Parathyroid adenoma (tissue), 2 donors: ENCODE data around the gene GPANK1.

Source experiments
- H2AFZ ChIP-seq: fragments of 300-600 bp; sonication (generic); one replicate; pipeline ENCODE4 v1.7.0; 2017; ENCODE audit warnings: antibody characterized with exemption, mild to moderate bottlenecking
- H3K27ac ChIP-seq: fragments of 300-600 bp; sonication (generic); one replicate; pipeline ENCODE4 v1.7.0; 2017
- H3K27me3 ChIP-seq: fragments of 300-600 bp; sonication (generic); one replicate; pipeline ENCODE4 v1.7.0; 2017; ENCODE audit warnings: low read length; ENCODE audit not compliant: control insufficient read depth, insufficient read depth
- H3K36me3 ChIP-seq: fragments of 300-600 bp; sonication (generic); one replicate; pipeline ENCODE4 v1.7.0; 2017; ENCODE audit warnings: low read length; ENCODE audit not compliant: control insufficient read depth, insufficient read depth
- H3K4me1 ChIP-seq: fragments of 300-600 bp; sonication (generic); one replicate; pipeline ENCODE4 v1.7.0; 2017; ENCODE audit warnings: control low read depth
- H3K4me2 ChIP-seq: fragments of 300-600 bp; sonication (generic); one replicate; pipeline ENCODE4 v1.7.0; 2017; ENCODE audit warnings: low read length
- H3K4me3 ChIP-seq: fragments of 300-600 bp; sonication (generic); one replicate; pipeline ENCODE4 v1.7.0; 2017; ENCODE audit warnings: low read depth, low read length
- H3K79me2 ChIP-seq: fragments of 300-600 bp; sonication (generic); one replicate; pipeline ENCODE4 v1.7.0; 2017; ENCODE audit warnings: control low read depth
- H3K9ac ChIP-seq: fragments of 300-600 bp; sonication (generic); one replicate; pipeline ENCODE4 v1.7.0; 2017; ENCODE audit warnings: mild to moderate bottlenecking
- H3K9me3 ChIP-seq: fragments of 300-600 bp; sonication (generic); one replicate; pipeline ENCODE4 v1.7.0; 2017; ENCODE audit warnings: low read length; ENCODE audit not compliant: control insufficient read depth
- TF ChIP-seq, protein P1 (sequence below): fragments of 300-600 bp; sonication (generic); IDR thresholded peaks from one replicate; pipeline ENCODE4 v1.7.0; 2017; ENCODE audit warnings: antibody characterized with exemption, mild to moderate bottlenecking
- donor health status: primary hyperparathyroidism.

GPANK1 gene

GRCh38 chr6:31642798-31643570 is 21.8 kb downstream of the GPANK1 start:
- Histone ChIP-seq H3K36me3 (no peaks in the 10 kb centered on the region), H3K4me1 (no peaks in the 10 kb centered on the region), H2AFZ (no peak overlapping the region), H3K4me3 (no peak overlapping the region), H3K27me3 (no peaks in the 10 kb centered on the region), H3K9ac (no peak overlapping the region), H3K9me3 (no peaks in the 10 kb centered on the region), H3K27ac (no peak overlapping the region), H3K79me2 (no peaks in the 10 kb centered on the region), H3K4me2 (no peak overlapping the region)
- TF ChIP-seq, protein P1, sequence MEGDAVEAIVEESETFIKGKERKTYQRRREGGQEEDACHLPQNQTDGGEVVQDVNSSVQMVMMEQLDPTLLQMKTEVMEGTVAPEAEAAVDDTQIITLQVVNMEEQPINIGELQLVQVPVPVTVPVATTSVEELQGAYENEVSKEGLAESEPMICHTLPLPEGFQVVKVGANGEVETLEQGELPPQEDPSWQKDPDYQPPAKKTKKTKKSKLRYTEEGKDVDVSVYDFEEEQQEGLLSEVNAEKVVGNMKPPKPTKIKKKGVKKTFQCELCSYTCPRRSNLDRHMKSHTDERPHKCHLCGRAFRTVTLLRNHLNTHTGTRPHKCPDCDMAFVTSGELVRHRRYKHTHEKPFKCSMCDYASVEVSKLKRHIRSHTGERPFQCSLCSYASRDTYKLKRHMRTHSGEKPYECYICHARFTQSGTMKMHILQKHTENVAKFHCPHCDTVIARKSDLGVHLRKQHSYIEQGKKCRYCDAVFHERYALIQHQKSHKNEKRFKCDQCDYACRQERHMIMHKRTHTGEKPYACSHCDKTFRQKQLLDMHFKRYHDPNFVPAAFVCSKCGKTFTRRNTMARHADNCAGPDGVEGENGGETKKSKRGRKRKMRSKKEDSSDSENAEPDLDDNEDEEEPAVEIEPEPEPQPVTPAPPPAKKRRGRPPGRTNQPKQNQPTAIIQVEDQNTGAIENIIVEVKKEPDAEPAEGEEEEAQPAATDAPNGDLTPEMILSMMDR = no peak

GRCh38 chr6:31641370-31641769 is 23.4 kb downstream of the GPANK1 start:
- Histone ChIP-seq H3K9me3 (no peaks in the 10 kb centered on the region), H3K9ac (no peak overlapping the region), H3K27me3 (no peaks in the 10 kb centered on the region), H3K36me3 (no peaks in the 10 kb centered on the region), H3K4me1 (no peaks in the 10 kb centered on the region), H3K4me3 (no peak overlapping the region), H3K27ac (no peak overlapping the region), H3K4me2 (no peak overlapping the region), H2AFZ (no peak overlapping the region), H3K79me2 (no peaks in the 10 kb centered on the region)
- TF ChIP-seq, protein P1 = no peak

- TF ChIP-seq, protein P1 = no peak
- Histone ChIP-seq H3K9ac (no peak overlapping the region), H3K27ac (no peak overlapping the region), H3K4me2 (no peak overlapping the region), H3K4me3 (no peak overlapping the region), H3K9me3 (no peaks in the 10 kb centered on the region), H2AFZ (no peak overlapping the region), H3K4me1 (no peaks in the 10 kb centered on the region), H3K27me3 (no peaks in the 10 kb centered on the region), H3K79me2 (no peaks in the 10 kb centered on the region), H3K36me3 (no peaks in the 10 kb centered on the region)
Measured at GRCh38 chr6:31640612-31641011, 24.2 kb downstream of the GPANK1 start.

DNA sequence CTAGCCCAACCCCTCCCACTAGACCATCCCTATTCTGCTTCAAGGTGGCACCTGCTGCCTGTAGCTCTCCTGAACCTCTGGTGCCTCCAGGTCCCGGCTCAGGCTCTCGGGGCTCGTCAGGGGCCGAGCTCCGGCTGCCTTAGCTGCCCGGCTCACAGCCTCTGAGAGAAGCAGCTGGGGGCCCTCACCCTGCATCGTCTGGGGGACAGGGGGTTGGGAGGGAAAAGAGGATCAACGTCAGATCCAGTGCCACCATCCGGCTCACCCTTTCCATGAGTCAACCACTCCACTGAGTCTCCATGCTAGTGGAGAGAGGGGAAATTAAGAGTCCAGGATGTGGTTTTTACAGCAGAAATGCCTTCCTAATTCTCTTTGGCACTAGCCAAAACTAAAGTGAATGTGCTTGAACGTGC is 25.3 kb downstream of the GPANK1 start:
- Histone ChIP-seq H3K4me2 (no peak overlapping the region), H3K9me3 (no peaks in the 10 kb centered on the region), H3K79me2 (no peaks in the 10 kb centered on the region), H3K9ac (no peak overlapping the region), H3K27me3 (no peaks in the 10 kb centered on the region), H3K27ac (no peak overlapping the region), H2AFZ (no peak overlapping the region), H3K4me3 (no peak overlapping the region), H3K4me1 (no peaks in the 10 kb centered on the region), H3K36me3 (no peaks in the 10 kb centered on the region)
- TF ChIP-seq, protein P1 = no peak

DNA sequence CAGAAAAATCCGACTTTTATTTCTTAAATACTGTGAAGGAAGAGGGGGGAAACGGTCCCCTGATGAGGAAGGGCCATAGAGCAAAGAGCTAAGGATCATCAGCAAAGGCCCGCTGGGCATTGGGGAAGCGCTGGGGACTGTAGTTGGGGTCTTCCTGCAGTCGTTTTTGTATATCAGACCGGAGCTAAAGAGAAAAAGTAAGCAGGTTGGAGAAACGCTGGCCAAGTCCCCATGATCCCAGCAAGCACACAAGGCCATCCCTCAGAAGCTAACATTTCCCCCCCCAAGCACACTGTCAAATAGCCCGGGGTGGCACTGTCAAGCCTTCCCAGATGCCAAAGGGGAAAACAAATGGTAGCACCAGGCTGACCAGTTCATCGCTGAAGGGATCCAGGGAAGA is 25.8 kb downstream of the GPANK1 start:
- H3K4me3 ChIP-seq = no peak overlapping the region
- no peaks in the 10 kb centered on the region for H3K36me3 ChIP-seq
- H2AFZ ChIP-seq = no peak overlapping the region
- H3K4me1 ChIP-seq = no peaks in the 10 kb centered on the region
- H3K27ac ChIP-seq = no peak overlapping the region
- H3K9ac ChIP-seq = no peak overlapping the region
- no peaks in the 10 kb centered on the region for H3K27me3 ChIP-seq
- H3K79me2 ChIP-seq = peaks cover 1% of the 10 kb centered on the region
- TF ChIP-seq, protein P1 = no peak
- H3K4me2 ChIP-seq = no peak overlapping the region
- H3K9me3 ChIP-seq = no peaks in the 10 kb centered on the region
